GM18907 (cell line): ENCODE data around the gene DOK6.
"Not testable (repeated sequence)": the region's sequence is repeated elsewhere in the genome, so short reads cannot be mapped to it uniquely, and the experiment has no call there.

ENCODE experiments used
- ATAC-seq: cut with Tn5 transposase; IDR thresholded peaks from one replicate; pipeline ENCODE4 v1.9.1; 2021; ENCODE audit warnings: mild to moderate bottlenecking, moderate library complexity; ENCODE audit not compliant: unreplicated experiment

Gene DOK6

DNA sequence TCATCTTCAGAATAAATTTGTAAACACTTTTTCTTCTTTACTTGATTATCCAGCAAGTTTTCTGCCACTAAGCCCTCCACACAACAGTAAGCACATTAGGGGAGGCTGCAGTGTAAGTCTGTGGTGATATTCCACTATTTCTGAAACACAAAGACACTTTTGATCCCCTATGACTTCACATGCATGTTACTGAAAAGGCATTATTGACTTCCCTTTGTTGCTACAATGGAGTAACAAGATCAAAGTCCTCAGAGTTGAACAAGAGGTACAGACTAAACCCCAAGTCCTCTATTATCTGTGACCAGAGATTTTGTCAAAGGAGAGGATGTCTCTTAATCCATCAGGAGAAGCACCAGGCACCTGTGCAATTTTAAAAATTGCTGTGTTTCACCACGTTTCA lies 389.1 kb downstream of the DOK6 start:
- no peak for ATAC-seq

DNA sequence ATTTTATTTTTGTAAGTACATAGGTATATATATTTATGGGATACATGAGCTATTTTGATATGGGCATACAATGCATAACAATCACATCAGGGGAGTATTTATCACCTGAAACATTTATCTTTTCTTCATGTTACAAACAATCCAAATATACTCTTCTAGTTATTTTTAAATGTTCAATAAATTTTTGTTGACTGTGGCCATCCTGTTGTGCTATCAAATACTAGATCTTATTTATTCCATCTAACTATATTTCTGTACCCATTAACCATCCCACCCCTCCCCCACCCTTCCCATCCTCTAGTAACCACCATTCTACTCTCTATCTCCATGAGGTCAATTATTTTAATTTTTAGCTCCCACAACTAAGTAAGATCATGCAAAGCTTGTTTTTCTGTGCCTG lies 390.0 kb downstream of the DOK6 start:
- no peak for ATAC-seq

- no peak for ATAC-seq
Measured at GRCh38 chr18:69795791-69796190, 395.1 kb downstream of the DOK6 start.

DNA sequence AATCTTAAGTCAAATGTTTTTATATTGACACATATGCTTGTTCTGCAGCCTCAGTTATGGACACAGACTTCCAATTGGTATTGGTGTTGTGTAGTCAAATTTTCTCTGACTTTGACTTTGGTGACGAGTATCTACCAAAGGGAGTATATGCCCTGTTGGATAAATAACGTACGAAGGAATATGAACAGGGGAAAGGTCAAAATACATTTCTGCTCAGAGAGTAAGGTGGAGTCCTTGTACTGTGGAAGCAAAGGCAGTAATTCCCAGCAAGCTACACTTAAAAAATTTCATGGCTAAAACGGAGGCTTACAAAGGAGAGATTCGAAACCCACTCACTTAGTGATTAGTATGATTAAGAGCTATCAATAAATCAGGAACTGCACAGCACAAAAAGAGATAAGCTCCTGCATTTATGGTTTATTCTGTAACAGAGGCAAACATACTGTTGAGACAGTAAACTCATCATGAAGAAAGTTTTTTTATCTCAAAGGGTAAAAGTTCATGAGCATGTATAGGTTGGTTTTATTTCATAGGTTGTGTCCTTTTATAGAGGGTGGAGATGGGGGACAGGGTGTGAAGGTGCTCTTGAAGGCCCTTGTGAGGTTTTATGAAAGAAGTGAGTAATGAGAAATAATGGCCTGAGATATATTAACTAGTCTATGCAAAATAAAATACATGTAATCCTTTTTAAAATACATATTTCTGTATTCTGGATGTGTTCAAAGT lies 404.3 kb downstream of the DOK6 start:
- no peak for ATAC-seq

- ATAC-seq = no peak
Measured at GRCh38 chr18:69808399-69808798, 407.7 kb downstream of the DOK6 start.

GRCh38 chr18:69813559-69813958 lies 412.9 kb downstream of the DOK6 start:
- no peak for ATAC-seq

GRCh38 chr18:69814861-69815385 lies 414.2 kb downstream of the DOK6 start:
- no peak for ATAC-seq

- ATAC-seq = no peak
Measured at GRCh38 chr18:69817335-69817940, 416.8 kb downstream of the DOK6 start.

- ATAC-seq = no peak
Measured at GRCh38 chr18:69819460-69819859, 418.8 kb downstream of the DOK6 start.

GRCh38 chr18:69820538-69820937 lies 419.9 kb downstream of the DOK6 start:
- no peak for ATAC-seq

- ATAC-seq = no peak
Measured at GRCh38 chr18:69830189-69830588, 429.5 kb downstream of the DOK6 start.

- not testable (repeated sequence) for ATAC-seq
Measured at GRCh38 chr18:69834980-69835379, 434.3 kb downstream of the DOK6 start.

DNA sequence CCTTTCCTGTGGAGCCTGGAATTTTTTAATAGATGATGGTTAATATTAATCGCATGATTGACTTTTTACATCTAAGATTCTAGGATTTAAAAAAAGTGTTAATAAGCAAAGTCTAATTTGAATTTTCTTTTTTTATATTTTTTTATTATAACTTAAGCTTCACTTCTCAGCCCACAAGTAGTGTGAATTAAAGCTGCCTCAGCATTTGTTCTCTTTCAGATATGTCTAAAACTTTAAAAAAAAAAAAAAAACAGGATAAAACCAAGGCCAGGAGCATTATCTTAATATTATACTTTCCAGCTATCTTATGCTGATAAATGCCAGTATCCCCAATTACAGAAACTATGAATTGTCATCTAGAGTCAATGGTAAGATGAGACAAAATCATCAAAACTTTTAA lies 437.3 kb downstream of the DOK6 start:
- no peak for ATAC-seq

GRCh38 chr18:69838620-69839411 lies 438.1 kb downstream of the DOK6 start:
- no peak for ATAC-seq

- ATAC-seq = no peak
Measured at GRCh38 chr18:69839497-69839896, 438.8 kb downstream of the DOK6 start.

GRCh38 chr18:69840001-69840400 lies 439.3 kb downstream of the DOK6 start:
- no peak for ATAC-seq

- no peak for ATAC-seq
Measured at GRCh38 chr18:69840445-69840844, 439.8 kb downstream of the DOK6 start.

- ATAC-seq = no peak
Measured at GRCh38 chr18:69841117-69841516, 440.4 kb downstream of the DOK6 start.

GRCh38 chr18:69843015-69843414 lies 442.3 kb downstream of the DOK6 start:
- ATAC-seq = no peak

DNA sequence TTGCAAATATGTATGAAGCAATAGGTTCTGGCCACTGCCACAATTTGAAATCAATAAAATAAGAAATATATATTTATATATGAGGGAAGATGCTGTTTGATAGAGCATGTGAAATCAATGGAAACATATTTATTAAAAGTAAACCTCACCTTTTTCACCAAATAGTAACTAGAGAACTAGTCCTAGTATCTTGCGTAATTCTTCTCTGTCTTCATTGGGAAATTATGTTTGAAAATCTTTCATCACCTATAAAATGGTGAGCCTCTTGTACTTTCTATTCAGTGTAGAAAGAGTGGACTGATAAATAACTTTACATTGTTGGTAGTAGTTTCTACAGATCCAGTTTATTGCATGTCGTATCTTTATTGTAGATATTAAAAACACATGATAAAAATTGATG lies 444.0 kb downstream of the DOK6 start:
- ATAC-seq = no peak

DNA sequence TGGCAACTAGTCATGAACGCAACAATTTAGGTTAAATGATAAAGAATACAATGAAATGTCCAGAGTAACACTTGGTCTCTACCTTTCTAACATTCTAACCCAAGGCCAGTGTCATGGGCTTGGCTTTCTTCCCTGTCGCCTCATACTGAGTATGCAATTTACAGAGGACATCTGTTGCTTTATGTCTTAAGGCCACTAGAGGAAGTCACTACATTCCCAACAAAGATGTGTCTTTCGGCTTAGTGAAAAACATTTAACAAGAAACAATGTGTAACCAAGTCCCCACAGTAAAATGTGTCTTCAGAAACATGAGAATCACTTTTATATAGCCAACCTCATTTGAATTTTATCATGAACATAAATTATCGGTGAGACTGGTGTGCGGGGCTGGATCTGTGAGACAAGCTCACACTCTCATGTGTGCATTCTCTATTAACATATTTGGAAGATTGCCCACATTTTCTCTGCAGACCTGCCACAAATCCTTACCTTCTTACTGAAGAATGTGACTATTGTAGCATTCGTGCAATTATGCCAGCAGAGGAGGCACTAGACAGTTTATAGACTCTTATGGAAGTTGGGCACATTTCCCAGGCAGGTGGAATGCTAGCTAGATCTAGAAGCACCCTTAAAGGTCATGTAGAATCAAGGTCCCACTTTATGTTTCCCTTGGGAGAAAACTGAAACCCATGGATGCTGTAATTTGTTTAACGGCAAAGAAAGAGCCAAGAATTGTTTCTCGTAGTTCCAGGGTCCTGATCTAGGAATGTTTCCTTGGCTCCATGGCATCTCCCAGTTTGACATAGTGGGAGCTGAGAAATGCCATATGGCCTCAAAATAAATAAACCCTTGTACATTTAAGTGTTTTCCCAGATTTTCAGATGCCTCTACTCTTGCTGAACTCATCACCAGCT lies 445.2 kb downstream of the DOK6 start:
- ATAC-seq = no peak
